GM10847 (cell line): ENCODE data around the gene GABRQ.
"Not testable (repeated sequence)": the region's sequence is repeated elsewhere in the genome, so short reads cannot be mapped to it uniquely, and the experiment has no call there.

ENCODE experiments used
- POLR2A ChIP-seq: IDR thresholded peaks from 2 replicates; pipeline ENCODE4 v1.6.1; 2011; ENCODE audit not compliant: insufficient read length; ENCODE audit errors: extremely low read depth

The GABRQ gene

DNA sequence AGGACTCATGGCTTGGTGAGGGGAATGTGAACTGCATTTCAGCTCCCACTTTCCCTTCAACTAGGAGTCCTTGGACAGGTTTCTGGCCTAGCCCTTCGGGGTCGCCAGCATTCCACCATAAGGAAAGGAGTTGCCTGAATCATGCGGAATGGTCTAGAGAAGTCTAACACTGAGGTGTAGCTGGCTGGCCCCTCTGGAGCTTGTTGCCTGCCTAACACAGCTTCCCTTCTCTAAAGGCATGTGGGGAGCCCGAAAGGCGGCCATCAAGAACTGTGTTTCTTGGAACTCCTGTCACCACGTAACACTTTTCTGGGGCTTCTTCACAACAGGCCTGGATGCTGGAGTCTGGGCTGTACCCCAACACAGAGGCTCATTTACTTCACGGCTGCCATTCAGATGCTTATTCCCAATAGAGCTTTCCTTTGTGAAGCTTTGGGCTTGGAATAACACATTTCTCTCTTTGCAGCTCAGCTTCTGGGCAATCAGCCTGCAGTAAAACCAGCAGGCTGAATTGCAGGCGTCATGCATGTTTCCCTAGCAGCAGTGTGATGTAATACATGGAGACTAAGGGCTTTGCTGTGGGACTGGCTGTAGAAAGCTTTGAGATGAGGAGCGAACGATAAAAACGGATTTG, 5.4 kb downstream of the GABRQ start:
- no peak for TF ChIP-seq POLR2A

DNA sequence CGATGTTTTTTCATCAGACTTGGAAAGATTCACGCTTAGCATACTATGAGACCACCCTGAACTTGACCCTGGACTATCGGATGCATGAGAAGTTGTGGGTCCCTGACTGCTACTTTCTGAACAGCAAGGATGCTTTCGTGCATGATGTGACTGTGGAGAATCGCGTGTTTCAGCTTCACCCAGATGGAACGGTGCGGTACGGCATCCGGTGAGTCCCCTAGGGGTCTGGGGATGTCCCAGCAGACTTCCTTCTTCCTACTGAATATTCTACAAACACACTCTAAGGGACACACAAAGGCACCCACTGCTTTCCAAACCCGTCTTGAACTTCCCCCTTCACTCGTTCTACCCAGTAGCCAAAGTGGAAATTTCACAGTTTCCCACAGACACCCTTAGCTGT, 9.3 kb downstream of the GABRQ start:
- no peak for TF ChIP-seq POLR2A

DNA sequence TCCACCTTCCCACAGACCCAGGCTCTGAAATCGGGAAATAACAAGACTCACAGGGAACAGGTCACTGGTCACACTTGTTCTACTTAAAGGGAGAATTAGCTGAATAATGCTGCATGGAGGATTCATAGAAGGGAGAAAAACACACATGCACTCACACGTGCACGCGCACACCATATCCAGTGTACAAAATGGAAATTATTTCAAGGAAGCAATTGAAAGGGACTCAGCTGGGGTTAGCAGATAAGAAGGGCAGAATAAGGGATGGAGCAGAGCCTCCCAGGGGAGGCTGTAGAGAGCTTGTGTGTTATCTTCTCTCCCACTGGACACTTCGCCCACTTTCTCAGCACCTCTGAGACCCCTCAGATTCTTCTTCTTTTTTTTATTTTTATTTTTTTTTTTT, 10.3 kb downstream of the GABRQ start:
- TF ChIP-seq POLR2A, result no peak

DNA sequence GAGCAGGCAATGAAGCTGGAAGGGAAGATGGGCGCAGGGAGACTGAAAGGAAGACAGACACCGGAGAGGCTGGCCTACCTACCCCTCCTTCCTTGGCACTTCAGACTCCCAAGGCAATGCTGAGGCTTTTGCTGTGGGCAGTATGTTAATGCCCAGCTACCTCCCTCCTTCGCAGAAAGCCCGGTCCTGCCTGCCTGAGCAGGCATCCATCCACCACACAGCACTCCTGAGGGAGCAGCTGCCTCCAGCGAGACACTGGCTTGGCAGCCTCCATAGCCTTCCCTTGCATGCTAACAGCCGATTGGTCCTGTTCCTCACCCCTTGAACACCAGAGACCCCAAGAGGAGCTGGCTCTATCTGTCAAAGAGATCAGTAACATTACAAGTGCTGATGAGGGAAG, 14.4 kb downstream of the GABRQ start:
- no peak for TF ChIP-seq POLR2A

DNA sequence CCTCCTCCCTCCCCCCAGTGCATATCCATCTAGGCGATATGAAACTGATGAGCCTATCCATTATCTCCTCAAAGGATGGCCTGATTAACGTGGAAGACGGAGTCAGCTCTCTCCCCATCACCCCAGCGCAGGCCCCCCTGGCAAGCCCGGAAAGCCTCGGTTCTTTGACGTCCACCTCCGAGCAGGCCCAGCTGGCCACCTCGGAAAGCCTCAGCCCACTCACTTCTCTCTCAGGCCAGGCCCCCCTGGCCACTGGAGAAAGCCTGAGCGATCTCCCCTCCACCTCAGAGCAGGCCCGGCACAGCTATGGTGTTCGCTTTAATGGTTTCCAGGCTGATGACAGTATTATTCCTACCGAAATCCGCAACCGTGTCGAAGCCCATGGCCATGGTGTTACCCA, 14.8 kb downstream of the GABRQ start:
- no peak for TF ChIP-seq POLR2A

DNA sequence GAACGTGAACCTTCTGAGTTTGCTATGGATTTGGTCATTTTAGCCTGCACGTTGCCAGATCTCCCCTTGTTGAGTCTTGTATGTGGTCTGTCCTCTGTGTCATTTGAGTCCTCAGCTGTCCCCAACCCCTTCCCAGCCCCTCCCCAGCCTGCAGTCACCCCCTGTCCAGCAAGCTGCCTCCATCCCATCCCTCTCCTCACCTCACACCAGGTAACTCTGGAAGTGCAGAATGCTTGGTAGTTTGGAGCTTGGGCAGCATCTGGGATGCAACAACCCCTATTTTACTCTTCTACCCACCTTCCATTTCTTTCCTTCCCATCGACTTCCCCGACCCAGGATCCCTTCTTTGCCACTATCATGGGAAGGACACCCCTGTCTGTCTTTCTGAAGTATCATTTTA, 18.4 kb downstream of the GABRQ start:
- TF ChIP-seq POLR2A, result no peak

DNA sequence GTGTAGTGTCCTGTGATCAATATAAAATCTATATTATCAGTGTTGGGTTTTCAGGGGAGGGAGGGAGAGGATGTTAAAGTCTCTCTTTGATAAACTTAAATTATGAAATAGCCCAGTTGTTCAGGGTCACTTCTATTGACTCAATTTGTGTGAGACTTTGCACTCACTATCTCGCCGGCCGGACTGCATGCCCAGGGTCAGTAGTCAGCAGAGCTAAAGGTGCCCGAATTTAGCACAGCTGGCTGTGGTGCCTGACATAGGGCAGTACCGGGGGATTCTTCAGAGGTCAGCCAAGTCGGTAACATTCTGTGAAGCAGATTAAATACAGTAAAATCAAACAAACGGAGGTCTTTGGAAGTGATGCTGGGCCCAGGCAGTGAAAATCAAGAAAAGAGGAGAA, 19.2 kb downstream of the GABRQ start:
- TF ChIP-seq POLR2A, result no peak

DNA sequence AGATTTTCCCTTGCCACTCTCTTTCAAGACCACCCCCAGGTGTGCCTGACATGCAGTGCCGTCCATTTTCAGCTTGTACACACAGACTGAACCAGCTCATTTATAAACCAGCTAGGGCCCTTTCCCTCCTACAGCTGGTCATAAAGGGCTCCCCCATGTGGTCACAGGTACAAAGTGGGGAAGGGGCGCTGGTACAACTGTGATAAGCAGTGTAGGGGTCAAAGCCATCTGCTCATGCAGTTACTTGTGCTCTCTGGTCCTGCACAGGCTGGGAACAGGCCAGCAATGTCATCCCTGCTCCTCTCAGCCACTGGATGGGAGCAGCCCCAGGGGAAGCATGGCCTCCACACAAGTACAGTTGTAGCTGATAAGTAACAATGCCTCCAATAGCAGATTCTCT, 20.6 kb downstream of the GABRQ start:
- TF ChIP-seq POLR2A, result no peak

DNA sequence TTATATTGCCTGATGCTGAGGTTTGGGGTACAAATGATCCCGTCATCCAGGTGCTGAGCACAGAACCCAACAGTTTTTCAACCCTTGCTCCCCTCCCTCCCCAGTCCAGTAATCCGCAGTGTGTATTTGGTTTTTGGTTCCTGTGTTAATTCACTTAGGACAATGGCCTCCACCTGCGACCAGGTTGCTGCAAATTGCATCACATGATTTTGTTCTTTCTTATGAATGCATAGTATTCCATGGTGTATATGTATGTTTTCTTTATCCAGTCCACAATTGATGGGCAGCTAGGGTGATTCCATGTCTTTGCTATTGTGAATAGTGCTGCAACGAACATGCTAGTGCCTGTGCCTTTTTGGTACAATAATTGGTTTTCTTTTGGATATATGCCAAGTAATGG, 25.4 kb downstream of the GABRQ start:
- no peak for TF ChIP-seq POLR2A

DNA sequence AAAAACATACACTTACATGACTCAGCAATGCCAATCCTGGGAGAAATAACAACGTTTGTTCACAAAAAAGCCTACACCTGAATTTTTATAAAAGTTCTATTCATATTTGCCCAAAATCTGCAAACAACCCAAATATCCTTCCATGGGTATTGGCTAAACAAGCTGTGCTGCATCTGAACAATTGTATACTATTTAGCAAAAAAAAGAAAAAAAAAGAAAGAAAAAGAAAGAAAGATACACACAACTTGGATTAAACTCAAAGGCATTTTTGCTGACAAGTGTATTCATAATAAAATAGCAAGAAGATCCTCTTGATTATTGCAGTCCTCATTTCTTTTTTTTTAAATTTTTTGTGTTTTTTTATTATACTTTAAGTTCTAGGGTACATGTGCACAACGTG, 36.4 kb downstream of the GABRQ start:
- no peak for TF ChIP-seq POLR2A

DNA sequence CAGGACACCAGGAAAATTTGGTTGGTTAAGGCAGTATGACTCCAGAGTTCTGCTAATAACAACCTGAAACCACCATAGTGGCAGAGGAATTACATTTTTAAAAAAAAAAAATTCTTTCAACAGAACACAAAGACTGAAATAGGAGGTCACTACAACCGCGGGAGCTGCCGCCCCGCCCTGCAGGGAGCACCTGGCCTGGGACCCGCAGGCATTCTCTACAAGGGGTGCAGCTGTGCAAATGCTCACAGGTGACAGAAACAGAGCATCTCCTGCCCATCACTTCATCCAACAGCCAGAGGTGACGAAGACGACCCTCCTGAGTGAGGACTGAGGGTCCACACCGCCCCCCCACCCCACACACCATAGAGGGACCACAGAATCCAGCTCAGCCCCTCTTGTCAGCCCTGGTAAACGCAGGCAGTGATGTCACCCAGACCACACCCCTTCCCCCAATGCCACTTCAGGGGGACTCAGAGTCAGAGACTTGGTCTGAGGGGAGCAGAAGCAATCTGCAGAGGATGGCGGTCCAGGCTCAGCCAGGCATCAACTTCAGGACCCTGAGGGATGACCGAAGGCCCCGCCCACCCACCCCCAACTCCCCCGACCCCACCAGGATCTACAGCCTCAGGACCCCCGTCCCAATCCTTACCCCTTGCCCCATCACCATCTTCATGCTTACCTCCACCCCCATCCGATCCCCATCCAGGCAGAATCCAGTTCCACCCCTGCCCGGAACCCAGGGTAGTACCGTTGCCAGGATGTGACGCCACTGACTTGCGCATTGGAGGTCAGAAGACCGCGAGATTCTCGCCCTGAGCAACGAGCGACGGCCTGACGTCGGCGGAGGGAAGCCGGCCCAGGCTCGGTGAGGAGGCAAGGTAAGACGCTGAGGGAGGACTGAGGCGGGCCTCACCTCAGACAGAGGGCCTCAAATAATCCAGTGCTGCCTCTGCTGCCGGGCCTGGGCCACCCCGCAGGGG, 60.5 kb downstream of the GABRQ start, which contains the start of gene MAGEA3:
TSS of gene MAGEA3 (plus strand) at position 843 of the 980 bp plus-strand sequence. CDS start 2,039 bp downstream, outside the sequence.
- not testable (repeated sequence) for TF ChIP-seq POLR2A
